ENCODE results near the gene SLC15A3. TPM values are rescaled to one million over a fixed set of nuclear protein-coding genes. Genes with fewer than 3 reads are reported as not detected.
"Not testable (repeated sequence)": the region's sequence is repeated elsewhere in the genome, so short reads cannot be mapped to it uniquely, and the experiment has no call there.

Gene SLC15A3
- polyA plus RNA-seq, 4 donors, result 19.8 to 25.9 (median 21.0) TPM

DNA sequence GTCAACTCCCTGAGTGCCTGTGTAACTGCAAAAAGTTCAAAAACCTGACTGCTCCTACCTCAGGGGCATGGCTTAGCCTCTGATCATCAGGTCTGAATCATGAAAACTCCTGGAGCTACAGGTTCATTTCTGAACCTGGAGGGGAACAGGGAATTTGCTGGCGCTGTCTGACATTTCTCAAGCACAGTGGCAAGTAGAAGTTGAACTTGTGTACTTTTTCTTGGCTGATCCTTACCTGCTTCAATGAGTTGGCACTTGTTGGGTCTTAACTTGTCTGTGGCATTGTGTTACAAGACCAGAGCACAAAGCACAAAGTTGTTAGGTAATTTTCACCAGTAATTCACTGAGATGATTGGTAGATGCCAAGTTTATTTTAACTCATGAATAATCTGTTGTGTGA lies 34.7 kb downstream of the SLC15A3 start:
- no peak for DNase-seq (ENCODE audit: low read depth in 4 of 4, low spot score in 3 of 4)

DNA sequence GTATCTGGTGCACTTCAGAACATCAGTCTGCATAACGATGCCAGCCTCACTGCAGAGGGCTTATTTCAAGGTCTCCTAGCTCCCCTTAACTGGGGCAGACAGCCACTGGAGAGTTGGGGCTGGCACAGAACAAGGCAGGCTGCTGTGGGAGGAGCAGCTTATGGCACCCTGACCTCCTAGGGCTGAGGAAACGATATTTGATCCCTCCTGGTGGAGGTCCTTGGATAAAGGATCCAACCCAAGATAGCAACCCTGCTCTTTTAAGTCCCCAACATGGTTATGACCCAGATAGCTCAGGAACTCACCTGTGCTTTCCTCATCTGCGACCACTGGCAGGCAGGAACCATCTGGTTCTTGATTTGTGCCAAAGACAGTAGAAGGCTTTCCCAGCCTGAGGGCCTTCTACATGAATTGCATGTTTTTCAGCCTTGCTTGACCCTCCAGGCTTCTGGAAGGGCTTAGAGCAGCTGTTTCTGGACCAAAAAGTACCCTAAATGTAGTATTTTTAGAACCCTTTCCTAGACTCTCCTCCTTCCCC lies 35.2 kb downstream of the SLC15A3 start:
- DNase-seq (ENCODE audit: low read depth in 4 of 4, low spot score in 3 of 4), result no peak

DNA sequence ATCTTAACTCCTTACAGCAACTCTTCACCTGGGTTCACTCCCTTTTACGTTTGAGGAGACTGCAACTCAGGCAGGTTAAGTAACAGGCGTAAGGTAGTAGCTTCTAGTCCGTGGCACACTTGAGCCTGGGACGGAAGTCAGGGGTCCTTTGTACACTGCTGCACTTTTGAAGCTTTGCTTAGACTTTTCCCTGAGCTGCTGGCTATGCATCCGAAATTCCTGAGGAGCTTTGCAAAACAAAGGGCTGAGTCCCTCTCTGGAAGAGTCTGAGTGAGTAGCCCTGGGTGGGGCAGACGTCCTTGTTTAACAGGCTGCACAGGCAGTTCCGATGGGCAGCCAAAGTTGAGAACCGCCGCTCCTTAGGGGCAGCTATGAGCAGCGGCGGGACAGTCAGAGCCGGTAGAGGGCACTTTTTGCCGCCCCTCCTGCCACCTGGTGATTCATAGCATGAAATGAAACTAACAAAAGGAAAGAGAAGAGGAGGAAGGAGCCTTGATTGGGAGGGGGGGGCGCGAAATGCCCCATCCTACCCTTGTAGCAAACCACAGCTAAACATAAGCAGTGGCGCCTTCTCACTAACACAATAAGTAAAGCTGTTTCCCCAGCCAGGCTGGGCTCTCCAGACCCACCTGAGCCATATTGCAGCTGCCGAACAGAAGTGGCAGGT lies 36.6 kb downstream of the SLC15A3 start:
- DNase-seq (ENCODE audit: low read depth in 4 of 4, low spot score in 3 of 4), result no peak

DNA sequence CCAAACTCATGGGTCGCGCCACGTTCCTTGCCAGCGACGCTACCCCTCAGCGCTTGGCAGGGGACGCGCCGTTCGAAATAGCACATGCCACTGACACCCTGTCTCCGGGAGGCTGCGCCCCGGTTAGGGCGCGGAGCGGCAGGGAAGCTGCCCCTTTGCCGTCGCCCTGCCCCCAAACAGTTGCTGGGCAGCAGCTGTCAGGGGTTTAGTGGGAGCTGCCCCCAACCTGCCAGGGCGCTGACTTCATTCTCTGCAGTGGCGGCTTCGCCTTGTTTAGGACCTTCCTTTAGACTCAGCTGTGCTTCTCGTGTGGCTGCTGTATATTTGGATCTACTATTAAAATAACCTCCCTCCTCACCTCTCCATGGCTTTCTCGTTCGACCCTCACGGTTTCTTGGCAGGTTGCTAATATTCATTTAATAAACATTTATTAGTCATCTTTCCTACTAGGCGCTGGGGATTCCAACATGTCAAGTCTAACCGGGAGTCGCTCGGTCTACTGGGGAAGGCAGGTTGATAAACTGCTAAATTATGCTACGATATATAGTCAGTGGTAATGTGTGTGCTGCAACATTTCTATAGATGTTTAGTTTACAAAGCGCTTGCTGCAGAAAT lies 37.2 kb downstream of the SLC15A3 start:
- no peak for DNase-seq (ENCODE audit: low read depth in 4 of 4, low spot score in 3 of 4)

DNA sequence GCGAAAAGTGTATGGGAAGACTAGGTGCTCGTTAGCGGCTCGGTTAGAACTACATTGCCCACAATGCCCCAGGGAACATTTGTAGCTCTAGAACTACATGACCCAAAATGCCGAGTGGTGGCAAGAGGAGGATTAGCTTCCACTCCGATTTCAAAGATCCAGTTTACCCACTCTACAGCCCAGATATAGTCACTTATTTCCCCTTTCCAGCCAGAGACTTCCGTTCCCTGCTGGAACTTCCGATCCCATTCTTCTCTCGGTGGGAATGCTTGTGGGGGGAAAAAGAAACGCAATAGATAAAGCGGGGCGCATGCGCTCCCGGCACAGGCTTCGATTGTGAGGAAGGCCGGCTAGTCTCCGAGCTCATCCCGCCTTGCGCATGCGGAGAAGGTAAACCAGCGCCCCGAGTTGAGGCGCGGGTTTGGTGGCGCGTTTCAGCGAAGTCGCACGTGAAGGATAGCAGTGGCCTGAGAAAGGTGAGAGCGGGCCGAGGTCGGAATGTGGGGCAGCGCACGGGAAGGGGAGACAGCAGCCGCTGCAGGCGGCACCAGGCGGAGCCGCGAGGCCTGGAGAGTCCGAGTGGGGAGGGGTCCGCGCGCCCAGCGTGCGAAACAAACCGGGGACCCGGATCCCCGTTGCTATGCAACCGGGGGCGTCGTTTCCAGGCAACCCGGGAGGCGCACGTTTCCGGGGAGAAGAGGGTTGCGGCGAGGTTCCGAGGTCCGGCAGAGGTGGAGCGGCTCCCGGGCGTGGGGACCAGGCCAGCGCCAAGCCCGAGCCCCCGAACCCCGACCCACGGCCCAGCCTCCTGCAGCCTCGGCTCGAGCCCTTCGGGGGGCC lies 38.0 kb downstream of the SLC15A3 start, which contains the start of gene TMEM109:
TSS of gene TMEM109 (plus strand) at position 366 of the 840 bp plus-strand sequence. CDS start 5,536 bp downstream, outside the sequence.
- peak; percentile 78 to 88 (median 86) for DNase-seq (ENCODE audit: low read depth in 4 of 4, low spot score in 3 of 4)

DNA sequence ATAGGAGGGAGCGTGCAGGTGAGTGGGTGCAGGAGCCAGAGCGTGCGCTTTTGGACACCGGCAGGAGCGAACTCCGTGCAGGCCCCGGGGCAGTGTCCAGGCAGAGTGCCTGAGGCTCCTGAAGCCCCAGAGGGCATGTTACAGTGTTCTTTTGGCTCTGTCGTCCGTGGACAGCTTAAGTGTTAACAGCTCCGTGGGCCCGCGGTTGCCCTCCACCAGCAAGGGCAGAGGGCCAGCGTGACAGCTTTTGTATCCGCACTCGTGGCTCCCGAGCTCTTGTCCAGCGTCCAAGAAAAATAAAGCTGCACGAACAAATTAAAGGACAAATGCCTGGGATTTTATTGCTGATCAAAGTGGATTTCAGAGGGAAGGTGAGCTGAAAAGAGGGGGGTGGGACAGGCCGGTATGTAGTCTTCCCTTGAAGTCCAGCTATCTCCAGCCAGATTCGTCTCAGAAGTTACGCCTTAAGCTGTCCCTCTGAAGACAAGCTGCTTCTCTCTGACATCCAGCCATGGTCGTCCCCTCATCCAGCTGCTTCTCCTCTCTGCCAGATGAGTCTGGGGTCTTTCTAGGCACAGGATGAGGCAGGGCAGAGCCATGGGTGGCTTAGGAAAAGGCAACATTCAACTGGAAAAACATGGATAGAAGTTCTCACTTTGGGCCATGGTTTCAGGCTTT lies 39.0 kb downstream of the SLC15A3 start:
- no peak for DNase-seq (ENCODE audit: low read depth in 4 of 4, low spot score in 3 of 4)

DNA sequence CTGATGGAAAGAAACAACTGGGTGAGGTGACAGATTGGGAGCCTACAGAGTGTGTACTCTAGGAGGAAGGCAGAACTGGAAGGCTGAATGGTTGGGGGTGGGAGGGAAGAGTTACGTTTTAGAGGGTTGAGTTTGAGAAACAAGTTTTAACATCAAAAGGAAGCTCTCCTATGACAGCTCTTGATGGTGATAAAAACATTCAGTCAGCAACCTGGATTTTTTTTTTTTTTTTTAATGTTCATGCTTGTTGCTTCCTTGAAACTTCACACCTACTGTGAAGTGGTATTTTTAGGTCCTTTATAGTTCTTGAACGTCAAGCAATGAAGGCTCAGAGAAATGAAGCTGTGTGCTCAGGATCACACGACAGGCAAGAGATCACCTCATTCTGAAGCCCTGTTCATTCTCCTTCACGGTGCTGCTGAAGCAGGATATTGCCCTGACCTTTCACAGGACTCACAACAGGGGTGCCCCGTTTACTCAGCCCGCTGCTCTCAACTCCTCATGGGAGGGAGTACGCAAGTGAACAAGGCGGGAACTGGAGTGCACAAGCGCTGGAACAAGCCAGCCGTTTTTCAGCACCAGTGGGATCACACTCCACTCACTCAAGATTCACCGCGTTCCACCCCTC lies 39.6 kb downstream of the SLC15A3 start:
- DNase-seq (ENCODE audit: low read depth in 4 of 4, low spot score in 3 of 4), result no peak

DNA sequence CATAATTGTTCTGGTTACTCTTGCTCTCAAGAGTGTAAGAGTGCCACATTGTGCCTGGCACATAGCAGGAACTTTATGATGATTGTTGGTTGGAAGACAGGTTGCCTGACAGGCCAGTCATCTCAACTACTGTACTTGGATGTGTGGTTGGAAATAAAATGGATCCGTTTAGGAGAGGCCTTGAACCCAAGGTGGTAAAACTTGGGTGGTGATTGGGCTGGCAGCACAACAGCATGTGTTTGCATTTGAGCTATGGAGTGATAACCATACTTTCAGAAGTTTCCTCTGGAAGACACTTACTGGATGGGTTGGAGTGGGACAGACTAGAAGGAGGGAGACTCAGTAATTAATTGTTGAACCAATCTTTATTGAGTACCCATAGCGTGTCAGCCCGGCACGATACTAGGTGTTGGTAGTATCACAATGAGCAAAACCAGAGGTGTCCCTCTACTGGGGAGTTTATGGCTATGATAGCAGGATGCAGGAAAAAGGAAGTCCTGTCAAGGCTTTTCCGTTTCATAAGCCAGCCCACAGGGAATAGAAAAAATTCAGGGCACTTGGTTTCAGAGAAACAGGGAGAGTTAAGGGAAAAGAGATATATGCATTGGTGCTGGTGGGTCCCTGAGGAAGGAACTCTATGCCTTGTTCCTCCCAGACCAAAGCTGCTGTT lies 41.1 kb downstream of the SLC15A3 start:
- no peak for DNase-seq (ENCODE audit: low read depth in 4 of 4, low spot score in 3 of 4)

DNA sequence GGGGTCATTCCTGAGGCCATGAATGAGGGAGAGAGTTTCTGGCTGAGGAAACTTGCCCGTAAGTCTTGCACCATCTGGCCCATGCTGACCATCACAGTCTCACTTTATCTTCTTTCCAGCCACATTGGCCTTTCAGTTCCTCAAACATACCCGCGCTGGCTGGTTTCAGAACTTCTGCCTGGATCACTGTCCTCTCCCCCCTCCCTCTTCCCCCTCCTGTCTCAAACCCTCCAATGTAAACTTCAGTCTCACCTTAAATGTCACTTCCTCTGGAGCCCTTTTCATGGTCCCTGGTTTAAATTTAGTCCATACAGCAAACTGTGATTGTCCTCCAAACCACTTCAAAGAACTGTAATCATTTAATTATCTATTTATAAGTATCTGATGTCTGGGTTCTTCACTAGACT lies 41.7 kb downstream of the SLC15A3 start:
- DNase-seq (ENCODE audit: low read depth in 4 of 4, low spot score in 3 of 4), result no peak

DNA sequence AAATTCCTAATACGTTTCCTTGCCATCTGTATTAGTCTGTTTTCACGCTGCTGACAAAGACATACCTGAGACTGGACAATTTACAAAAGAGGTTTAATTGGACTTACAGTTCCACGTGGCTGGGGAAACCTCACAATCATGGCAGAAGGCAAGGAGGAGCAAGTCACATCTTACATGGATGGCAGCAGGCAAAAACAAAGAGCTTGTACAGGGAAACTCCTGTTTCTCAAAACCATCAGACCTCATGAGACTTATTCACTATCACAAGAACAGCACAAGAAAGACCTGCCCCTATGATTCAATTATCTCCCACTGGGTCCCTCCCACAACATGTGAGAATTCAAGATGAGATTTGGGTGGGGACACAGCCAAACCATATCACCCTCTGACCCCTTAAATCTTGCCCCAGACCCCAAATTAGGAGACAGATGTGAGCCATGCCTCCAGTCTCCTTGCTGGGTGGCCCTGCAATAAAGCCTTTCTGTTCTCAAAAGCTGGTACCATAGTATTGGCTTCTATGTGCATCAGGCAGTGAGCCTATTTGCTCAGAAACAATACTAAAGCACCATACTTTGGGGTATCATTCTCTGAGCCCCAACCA lies 42.2 kb downstream of the SLC15A3 start:
- not testable (repeated sequence) for DNase-seq (ENCODE audit: low read depth in 4 of 4, low spot score in 3 of 4)

DNA sequence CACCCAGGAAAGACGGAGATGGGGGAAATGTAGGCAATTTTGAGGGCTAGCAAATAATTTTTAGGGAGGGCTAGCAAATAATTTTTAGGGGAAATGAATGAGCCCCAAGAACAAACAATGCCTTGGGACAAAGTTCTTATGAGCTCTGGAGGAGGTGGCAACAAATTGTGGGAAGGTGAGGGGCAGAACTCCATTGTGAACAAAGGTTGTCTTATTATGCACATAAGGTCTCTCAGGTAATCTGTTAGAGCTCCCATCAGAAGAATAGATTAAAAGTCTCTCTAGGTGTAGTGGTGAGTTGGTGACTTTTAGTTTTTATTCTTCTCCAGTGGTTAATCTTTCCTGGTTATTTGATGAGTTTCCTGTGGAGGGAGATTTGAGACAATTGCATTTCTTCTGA lies 43.2 kb downstream of the SLC15A3 start:
- DNase-seq (ENCODE audit: low read depth in 4 of 4, low spot score in 3 of 4), result no peak

DNA sequence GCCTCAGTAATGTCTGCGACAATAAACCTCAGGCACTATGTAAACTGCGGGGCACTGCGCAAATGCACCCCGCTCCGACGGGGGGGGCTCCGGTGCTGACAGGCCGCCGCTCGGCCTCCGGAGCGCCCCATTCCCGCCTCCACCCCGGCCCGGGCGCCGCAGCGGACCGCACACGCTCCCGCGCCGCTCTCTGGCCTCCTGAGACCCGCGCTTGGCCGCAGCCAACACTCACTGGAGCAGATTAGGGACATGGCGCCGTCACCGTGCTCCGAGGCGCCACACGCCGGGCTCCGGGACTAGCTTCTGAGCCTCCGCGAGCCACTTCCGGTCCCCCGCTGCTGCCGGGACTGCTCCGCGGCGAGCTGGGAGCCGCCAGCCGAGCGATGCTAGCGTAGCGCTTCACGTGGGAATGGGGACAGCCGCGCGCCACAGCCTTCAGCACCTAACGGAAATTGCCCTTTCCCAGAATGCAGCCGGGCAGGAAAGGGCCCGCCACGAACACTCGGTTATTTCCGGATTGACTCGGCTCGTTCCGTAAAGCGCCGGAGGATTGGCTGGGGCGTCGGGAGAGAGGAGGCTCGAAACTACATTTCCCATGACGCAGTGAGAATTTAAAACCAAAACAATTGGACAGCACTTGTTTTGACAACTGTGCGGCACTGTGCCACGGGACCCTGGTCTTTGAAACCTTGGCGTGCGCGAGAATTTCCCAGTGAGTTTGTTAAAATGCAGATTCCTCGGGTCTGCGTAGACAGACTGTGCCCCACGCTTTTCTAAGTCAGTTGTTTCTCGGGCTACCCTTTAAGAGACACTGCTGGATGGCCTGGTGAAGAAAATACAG lies 45.6 kb downstream of the SLC15A3 start, which contains the start of gene PRPF19:
TSS of gene PRPF19 (minus strand) at position 454 of the 841 bp plus-strand sequence. CDS start at position 251, 203 bp downstream.
- peak; percentile 95 to 96 (median 96) for DNase-seq (ENCODE audit: low read depth in 4 of 4, low spot score in 3 of 4)

DNA sequence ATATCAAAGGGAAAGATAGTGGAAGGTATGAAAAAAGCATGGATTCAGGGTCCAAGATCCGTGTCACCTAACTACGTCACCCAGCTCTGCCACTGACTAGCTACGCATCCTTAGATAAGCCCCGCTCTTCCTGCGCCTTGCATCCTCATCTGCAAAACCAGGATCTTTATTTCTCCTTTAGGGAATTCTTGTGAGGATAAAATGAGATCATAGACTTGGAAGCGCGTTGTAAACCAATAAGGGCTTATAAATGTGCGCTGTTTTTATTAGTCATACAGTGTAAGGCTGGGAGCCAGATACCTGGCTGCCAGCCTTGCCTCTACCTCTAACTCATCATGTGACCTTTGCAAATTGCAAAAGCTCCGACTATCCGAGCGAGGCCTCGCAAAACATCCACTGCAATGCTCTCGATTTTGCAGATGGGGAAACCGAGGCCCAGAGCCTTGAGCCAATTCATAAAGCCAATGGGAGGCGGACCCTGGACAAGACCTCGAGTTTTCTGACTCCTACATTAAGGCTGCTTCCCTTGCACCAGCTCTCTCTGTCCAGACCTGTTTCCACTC lies 46.3 kb downstream of the SLC15A3 start:
- DNase-seq (ENCODE audit: low read depth in 4 of 4, low spot score in 3 of 4), result no peak

DNA sequence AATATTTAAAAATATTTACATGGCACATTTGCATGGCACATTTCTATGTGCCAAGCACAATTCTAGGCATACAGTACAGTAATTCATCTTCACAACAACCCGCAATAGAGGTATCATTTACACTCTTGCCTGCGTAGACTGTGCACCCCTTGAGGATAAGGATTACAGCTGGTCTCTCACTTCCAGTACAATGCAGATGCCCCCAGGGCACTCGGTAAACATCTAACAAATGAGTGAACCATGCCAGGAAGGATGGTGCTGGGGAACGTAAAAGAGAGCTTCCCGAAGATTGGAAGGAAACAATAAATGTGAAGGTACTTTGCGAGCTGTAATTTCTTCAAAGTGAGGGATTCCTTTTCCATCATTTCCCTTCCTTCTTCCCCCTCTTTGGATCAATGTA lies 46.9 kb downstream of the SLC15A3 start:
- no peak for DNase-seq (ENCODE audit: low read depth in 4 of 4, low spot score in 3 of 4)

DNA sequence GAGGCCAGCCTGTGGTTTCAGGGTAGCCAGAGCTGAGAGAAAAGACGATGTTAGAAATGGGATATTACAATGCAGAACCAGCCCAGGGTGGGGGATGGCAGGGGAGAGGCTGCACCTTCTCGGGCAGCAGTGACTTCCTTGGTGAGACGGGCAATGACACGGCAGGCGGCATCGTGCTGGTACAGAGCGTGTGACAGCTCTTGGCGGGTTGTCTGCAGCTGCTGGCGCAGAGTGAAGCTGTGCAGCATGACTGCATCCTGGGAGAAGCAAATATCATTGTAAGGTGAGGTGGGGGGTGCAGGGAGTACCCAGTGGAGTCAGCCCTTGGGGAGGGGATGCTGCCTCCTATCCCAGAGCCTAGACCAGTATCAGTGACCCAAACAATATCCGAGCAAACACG lies 49.4 kb downstream of the SLC15A3 start:
- DNase-seq (ENCODE audit: low read depth in 4 of 4, low spot score in 3 of 4), result no peak

DNA sequence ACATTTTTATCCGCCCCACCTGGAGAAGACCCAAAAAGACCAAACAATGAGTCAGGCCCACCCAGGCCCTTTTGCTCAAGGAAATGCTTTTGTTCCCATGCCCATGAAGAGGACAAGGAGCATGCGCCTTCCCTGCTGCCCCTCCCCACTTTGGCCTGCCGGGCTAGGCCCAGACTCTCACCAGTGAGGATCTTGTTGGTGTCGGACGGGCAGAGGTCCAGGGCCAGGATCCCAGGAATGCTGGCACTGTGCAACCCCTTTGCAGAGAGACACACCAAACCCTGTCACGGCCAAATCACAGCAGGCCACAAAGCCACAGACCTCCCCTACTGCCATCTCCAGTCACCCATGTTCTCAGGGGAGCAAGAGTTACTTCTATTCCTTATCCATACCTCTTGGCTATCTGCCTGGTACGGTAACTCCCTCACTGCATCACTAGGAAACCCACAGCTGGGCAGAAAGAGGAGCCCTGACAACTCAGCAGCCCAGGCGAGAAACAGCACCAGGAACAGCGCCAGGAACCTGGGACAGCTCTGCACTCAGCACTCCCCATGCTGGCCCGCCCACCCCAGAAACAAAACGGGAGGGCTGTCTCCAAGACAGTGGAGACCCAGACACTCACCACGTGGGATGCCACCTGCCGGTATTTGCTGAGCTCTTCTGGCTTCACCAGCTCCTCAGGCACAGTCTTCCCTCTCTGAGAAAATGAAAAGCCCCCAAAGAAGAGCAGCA lies 51.1 kb downstream of the SLC15A3 start:
- DNase-seq (ENCODE audit: low read depth in 4 of 4, low spot score in 3 of 4), result no peak

DNA sequence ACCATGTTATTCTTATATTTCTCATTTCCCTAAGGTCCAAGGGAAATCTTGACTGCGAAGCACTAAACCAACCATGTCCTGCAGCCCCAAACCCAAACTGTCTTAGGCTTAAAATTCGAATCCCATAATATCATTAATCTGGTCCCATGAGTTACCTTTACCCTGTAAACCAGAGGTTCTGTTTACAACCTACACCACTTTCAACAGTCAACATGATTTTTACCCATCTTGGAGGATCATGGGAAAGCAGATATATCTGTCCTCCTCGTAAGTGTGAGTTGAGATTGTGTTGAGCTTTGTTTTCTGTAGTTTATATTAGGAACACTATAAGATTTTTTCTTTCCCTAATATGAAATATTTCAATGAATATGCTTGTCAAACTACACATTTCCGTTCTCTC lies 52.0 kb downstream of the SLC15A3 start:
- DNase-seq (ENCODE audit: low read depth in 4 of 4, low spot score in 3 of 4), result no peak
